GM21390 (cell line): Measurements from ENCODE around the gene TRIM54.
"Not testable (repeated sequence)": the region's sequence is repeated elsewhere in the genome, so short reads cannot be mapped to it uniquely, and the experiment has no call there.

ENCODE experiments used
- ATAC-seq: cut with Tn5 transposase; IDR thresholded peaks from one replicate; pipeline ENCODE4 v1.9.1; 2021; ENCODE audit not compliant: unreplicated experiment

TRIM54 gene

GRCh38 chr2:27256855-27257454, 25.3 kb upstream of the TRIM54 start:
- ATAC-seq = no peak

- no peak for ATAC-seq
Measured at GRCh38 chr2:27258051-27258450, 24.2 kb upstream of the TRIM54 start.

GRCh38 chr2:27261241-27261925, 20.8 kb upstream of the TRIM54 start:
- ATAC-seq = no peak

GRCh38 chr2:27261926-27262298, 20.3 kb upstream of the TRIM54 start:
- ATAC-seq = no peak

- ATAC-seq = peak; percentile 51
Measured at GRCh38 chr2:27262379-27263286, 19.6 kb upstream of the TRIM54 start, which contains the start of gene SLC30A3. TSS of gene SLC30A3 (minus strand) at chr2:27263047. CDS start at chr2:27262906, 141 bp downstream.

GRCh38 chr2:27263287-27264252, 18.7 kb upstream of the TRIM54 start:
- ATAC-seq = no peak

- ATAC-seq = no peak
Measured at GRCh38 chr2:27264253-27264752, 17.9 kb upstream of the TRIM54 start.

- ATAC-seq = no peak
Measured at GRCh38 chr2:27264753-27265535, 17.3 kb upstream of the TRIM54 start.

- no peak for ATAC-seq
Measured at GRCh38 chr2:27265536-27265870, 16.7 kb upstream of the TRIM54 start.

- not testable (repeated sequence) for ATAC-seq
Measured at GRCh38 chr2:27268296-27268695, 13.9 kb upstream of the TRIM54 start.

- no peak for ATAC-seq
Measured at GRCh38 chr2:27270131-27270530, 12.1 kb upstream of the TRIM54 start.

GRCh38 chr2:27270670-27271069, 11.6 kb upstream of the TRIM54 start:
- no peak for ATAC-seq

GRCh38 chr2:27271631-27272340, 10.4 kb upstream of the TRIM54 start:
- ATAC-seq = no peak

- not testable (repeated sequence) for ATAC-seq
Measured at GRCh38 chr2:27272537-27273522, 9.4 kb upstream of the TRIM54 start.

GRCh38 chr2:27275211-27276150, 6.7 kb upstream of the TRIM54 start, which contains the start of gene DNAJC5G:
TSS of gene DNAJC5G (plus strand) at chr2:27275433. CDS start at chr2:27276729, 1,296 bp downstream.
- ATAC-seq = no peak

- no peak for ATAC-seq
Measured at GRCh38 chr2:27278010-27278409, 4.2 kb upstream of the TRIM54 start.

GRCh38 chr2:27280826-27281225, 1.4 kb upstream of the TRIM54 start:
- ATAC-seq = no peak
